Mucosa of descending colon (tissue), 3 donors: Measurements from ENCODE around the gene NGFR. TPM values are rescaled to one million over a fixed set of nuclear protein-coding genes. Genes with fewer than 3 reads are reported as not detected.
"Not testable (repeated sequence)": the region's sequence is repeated elsewhere in the genome, so short reads cannot be mapped to it uniquely, and the experiment has no call there.

ENCODE experiments used
- ATAC-seq: fragments of 200-7000 bp; cut with Tn5 transposase; one replicate; pipeline ENCODE4 v1.9.1; 2020; ENCODE audit warnings: mild to moderate bottlenecking, moderate library complexity
- DNase-seq, 3 donors: peaks; one replicate each; pipeline ENCODE4 v3.0.0-alpha.2; 2020
- H3K36me3 ChIP-seq: fragments of 200-600 bp; one replicate; pipeline ENCODE4 v1.8.0; 2021; ENCODE audit warnings: low read depth, mild to moderate bottlenecking
- H3K4me1 ChIP-seq: fragments of 200-600 bp; one replicate; pipeline ENCODE4 v1.8.0; 2021; ENCODE audit warnings: low read depth, mild to moderate bottlenecking
- H3K4me3 ChIP-seq: fragments of 200-600 bp; one replicate; pipeline ENCODE4 v1.8.0; 2021; ENCODE audit warnings: mild to moderate bottlenecking
- H3K9me3 ChIP-seq: fragments of 200-600 bp; one replicate; pipeline ENCODE4 v1.8.0; 2021; ENCODE audit warnings: mild to moderate bottlenecking
- CTCF ChIP-seq: fragments of 200-600 bp; IDR thresholded peaks from one replicate; pipeline ENCODE4 v1.8.0; 2022; ENCODE audit warnings: antibody characterized with exemption, mild to moderate bottlenecking
- intact Hi-C, 2 donors: fragments of 100-400 bp; cut with DNase I in 1 of 2; cut with micrococcal nuclease in 1 of 2; formaldehyde crosslinking; loops; one replicate each; pipeline versions ENCODE4 v1.11.0 to v1.11.1; 2022; cut with DNase I, micrococcal nuclease
- total RNA-seq, 3 donors: library from RNA; stranded (reverse); fragmentation: NEBNext Ultra II Directional in 2 of 3; extraction: Animal tissue kit (Norgen Biotek cat#: 25700) in 2 of 3; gene quantifications; one replicate each; pipeline versions ENCODE4 v1.2.1 to v1.2.4, GENCODE V29; 2021 to 2023
- donor health status: DM: no; HTN: no; CAD: no; lungs with moderate emphysema.
- donor health status: DM: no; HTN: no; CAD: no.
- donor health status: DM: no; HTN: yes; CAD: no.

The NGFR gene
- total RNA-seq, 3 donors from 2014 or later, result 1.0 to 11.9 (median 2.0) TPM

- no peak overlapping the region for H3K4me3 ChIP-seq
- ATAC-seq, result no peak
Measured at GRCh38 chr17:49498029-49498615, 3.0 kb downstream of the NGFR start.

GRCh38 chr17:49501496-49501895, 6.4 kb downstream of the NGFR start:
- no peak for TF ChIP-seq CTCF
- intact Hi-C loops, result no loop called here
- no peaks in the 10 kb centered on the region for H3K36me3 ChIP-seq
- no peak for DNase-seq
- H3K4me3 ChIP-seq, result no peak overlapping the region
- ATAC-seq, result no peak
- peaks cover 8% of the 10 kb centered on the region for H3K4me1 ChIP-seq
- no peaks in the 10 kb centered on the region for H3K9me3 ChIP-seq

More at GRCh38 chr17:49498029-49498615, 3.0 kb downstream of the NGFR start:
- DNase-seq, result no peak
- H3K4me1 ChIP-seq, result peaks cover 22% of the 10 kb centered on the region
- no peaks in the 10 kb centered on the region for H3K9me3 ChIP-seq
- no peak for TF ChIP-seq CTCF
- no peaks in the 10 kb centered on the region for H3K36me3 ChIP-seq
- intact Hi-C loops, result loop anchor here in 1 of 2 donors (10.0 kb wide), 1 partner anchor 57 kb away; no protein-coding TSS in a partner anchor

- H3K36me3 ChIP-seq, result no peaks in the 10 kb centered on the region
- peaks cover under 1% of the 10 kb centered on the region for H3K4me1 ChIP-seq
- DNase-seq (no peak), ATAC-seq (no peak)
- intact Hi-C loops, result no loop called here
- TF ChIP-seq CTCF, result no peak
- H3K4me3 ChIP-seq, result no peak overlapping the region
- H3K9me3 ChIP-seq, result no peaks in the 10 kb centered on the region
Measured at GRCh38 chr17:49502254-49502653, 7.2 kb downstream of the NGFR start.

GRCh38 chr17:49502680-49503079, 7.6 kb downstream of the NGFR start:
- H3K4me3 ChIP-seq, ATAC-seq, H3K36me3 ChIP-seq, intact Hi-C loops, H3K4me1 ChIP-seq, H3K9me3 ChIP-seq, DNase-seq: not testable (repeated sequence)

- Histone ChIP-seq H3K4me3 (no peak overlapping the region), H3K9me3 (no peaks in the 10 kb centered on the region), H3K4me1 (no peaks in the 10 kb centered on the region), H3K36me3 (no peaks in the 10 kb centered on the region)
- no peak for ATAC-seq
- no peak for TF ChIP-seq CTCF
- DNase-seq, result no peak
- intact Hi-C loops, result no loop called here
Measured at GRCh38 chr17:49504369-49504768, 9.3 kb downstream of the NGFR start.

GRCh38 chr17:49505854-49506253, 10.8 kb downstream of the NGFR start:
- intact Hi-C loops, result no loop called here
- Histone ChIP-seq H3K4me3 (no peak overlapping the region), H3K4me1 (no peaks in the 10 kb centered on the region), H3K9me3 (no peaks in the 10 kb centered on the region), H3K36me3 (no peaks in the 10 kb centered on the region)
- DNase-seq (no peak), ATAC-seq (no peak)
- TF ChIP-seq CTCF, result no peak
